ENCODE data around the gene ADGRA1.

The ADGRA1 gene

GRCh38 chr10:133158756-133159610, 71.3 kb downstream of the ADGRA1 start:
- FAIRE-seq (no peak), DNase-seq (ENCODE audit: extremely low spot score, insufficient read length, low read depth) (no peak)

DNA sequence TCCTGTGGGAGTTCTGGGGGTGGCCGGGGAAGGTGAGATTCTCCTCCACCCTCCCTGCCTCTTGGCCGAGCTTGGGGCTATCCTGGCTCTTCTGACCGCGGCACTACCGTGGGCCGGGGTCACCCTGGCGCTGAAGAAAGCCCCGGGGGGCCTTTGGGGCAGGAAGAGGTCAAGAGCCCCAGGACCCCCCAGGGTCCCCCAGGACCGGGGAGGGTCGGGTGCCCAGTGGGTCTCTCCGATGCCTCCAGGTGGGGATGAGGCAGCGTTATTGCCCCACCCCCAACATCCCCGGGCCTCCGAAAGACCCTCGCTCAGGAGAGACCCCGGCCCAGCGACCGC, 71.9 kb downstream of the ADGRA1 start:
- FAIRE-seq (no peak), DNase-seq (ENCODE audit: extremely low spot score, insufficient read length, low read depth) (no peak)

GRCh38 chr10:133159950-133160825, 72.5 kb downstream of the ADGRA1 start, which contains the start of gene KNDC1:
TSS of gene KNDC1 (plus strand) at chr10:133160219. CDS start at chr10:133160468, 249 bp downstream.
- FAIRE-seq = no peak
- no peak for DNase-seq (ENCODE audit: extremely low spot score, insufficient read length, low read depth)

GRCh38 chr10:133160826-133161471, 73.2 kb downstream of the ADGRA1 start:
- no peak for DNase-seq (ENCODE audit: extremely low spot score, insufficient read length, low read depth)
- no peak for FAIRE-seq

- FAIRE-seq = no peak
- DNase-seq (ENCODE audit: extremely low spot score, insufficient read length, low read depth) = no peak
Measured at GRCh38 chr10:133161486-133162109, 73.9 kb downstream of the ADGRA1 start.

DNA sequence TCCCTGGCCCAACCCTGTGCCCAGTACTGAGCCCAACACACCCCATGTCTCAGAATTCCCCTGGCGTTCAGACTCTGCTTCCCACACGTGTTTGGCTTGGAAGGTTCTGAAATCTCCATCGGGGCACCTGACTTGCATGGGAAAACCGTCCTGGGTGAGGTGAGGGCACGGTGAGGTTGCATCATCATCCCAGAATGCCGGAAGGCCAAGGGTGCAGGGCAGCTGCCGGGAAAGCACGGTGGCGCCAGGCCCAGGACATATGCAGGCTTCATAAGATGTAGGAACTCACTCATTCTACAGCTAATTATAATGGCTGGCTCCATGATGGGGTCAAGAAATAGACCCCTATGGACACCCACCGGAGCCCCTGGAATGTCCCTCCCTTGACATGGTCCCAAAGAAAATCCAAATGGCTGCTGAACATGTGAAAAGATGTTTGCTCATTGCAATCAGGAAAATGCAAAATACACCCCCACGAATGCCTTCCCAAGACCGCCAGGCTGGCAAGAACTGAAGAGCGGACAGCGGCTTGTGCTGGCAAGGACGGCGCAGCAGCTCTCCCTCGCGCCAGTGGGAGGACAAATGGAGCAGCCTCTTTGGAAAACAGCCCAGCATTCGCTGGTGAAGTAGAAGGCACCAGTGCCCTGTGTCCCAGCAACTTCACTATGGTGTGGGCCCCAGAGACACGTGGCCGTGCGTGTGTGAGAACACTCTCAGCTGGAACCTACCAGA, 74.6 kb downstream of the ADGRA1 start:
- FAIRE-seq (no peak), DNase-seq (ENCODE audit: extremely low spot score, insufficient read length, low read depth) (no peak)

- DNase-seq (ENCODE audit: extremely low spot score, insufficient read length, low read depth) = no peak
- FAIRE-seq = no peak
Measured at GRCh38 chr10:133162910-133163856, 75.5 kb downstream of the ADGRA1 start.

DNA sequence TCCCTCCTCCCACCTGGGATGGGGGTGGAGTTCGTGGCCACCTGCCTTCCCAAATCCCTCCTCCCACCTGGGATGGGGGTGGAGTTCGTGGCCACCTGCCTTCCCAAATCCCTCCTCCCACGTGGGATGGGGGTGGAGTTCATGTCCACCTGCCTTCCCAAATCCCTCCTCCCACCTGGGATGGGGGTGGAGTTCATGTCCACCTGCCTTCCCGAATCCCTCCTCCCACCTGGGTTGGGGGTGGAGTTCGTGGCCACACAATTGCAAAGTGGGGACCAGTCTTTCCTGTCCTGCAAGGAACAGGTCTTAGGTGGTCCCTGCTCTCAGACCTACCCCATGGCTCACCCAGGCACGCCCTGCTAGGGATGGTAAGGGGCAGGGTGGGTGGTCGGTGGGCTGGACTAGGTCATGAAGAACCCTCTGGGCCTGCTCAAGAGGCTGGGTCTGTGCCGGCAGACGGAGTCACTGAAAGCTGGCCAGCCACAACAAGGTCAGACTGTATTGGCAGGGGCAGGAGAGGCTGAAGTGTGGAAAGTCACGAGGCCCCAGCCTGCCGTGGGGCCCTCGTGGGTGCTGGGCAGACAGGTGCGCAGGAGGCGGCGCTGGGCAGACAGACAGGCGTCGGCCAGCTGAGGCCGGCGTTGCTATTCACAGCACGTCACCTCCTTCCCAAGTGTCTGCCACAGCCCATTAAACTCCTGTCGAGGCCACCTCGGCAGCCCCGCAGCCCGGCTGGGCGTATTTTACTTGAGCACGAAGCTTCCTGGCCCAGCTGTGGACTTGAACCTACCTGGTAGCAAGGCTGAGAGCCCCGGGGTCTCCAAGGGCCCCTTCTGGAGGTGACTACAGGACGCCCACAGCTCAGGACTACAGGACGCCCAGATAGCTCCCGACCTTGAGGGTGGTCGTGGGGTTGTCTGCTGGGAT, 76.4 kb downstream of the ADGRA1 start:
- FAIRE-seq (no peak), DNase-seq (ENCODE audit: extremely low spot score, insufficient read length, low read depth) (no peak)

DNA sequence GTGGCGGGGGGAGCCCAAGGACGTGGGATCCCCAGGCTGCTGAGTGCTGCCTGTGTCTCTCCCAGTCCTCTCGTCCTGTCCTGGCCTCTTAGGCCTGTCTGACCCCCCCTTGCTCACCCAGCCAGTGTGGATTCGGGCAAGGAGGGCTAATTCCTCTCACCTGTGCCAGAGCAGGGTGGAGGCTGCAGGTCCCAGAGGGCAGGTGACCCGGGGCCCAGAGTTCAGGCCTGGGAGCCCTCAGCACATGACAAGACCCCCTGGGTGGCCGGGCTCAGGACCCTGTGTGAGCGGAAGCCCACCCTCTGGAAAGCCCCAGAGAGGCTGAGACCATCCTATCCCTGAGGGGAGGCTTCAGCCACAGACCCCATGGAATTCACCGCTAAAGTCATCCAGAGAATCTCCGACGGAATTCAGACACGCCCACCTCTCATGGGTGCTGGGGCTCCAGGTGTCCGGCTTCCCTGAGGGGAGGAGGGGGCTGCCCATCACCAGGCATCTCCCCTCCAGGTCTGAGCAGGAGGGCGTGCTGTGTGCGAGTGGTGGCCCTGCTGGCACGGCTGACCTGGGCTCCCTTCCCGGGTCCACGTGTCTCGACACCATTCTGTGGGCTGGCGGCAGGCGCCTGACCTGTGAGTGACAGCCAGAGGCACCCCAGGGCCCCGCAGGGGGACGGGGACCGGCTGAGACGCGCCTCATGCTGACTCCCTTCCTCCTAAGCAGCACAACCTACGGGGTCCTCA, 77.3 kb downstream of the ADGRA1 start:
- DNase-seq (ENCODE audit: extremely low spot score, insufficient read length, low read depth) = no peak
- FAIRE-seq = no peak

- no peak for DNase-seq (ENCODE audit: extremely low spot score, insufficient read length, low read depth)
- FAIRE-seq = no peak
Measured at GRCh38 chr10:133165556-133166503, 78.1 kb downstream of the ADGRA1 start.

DNA sequence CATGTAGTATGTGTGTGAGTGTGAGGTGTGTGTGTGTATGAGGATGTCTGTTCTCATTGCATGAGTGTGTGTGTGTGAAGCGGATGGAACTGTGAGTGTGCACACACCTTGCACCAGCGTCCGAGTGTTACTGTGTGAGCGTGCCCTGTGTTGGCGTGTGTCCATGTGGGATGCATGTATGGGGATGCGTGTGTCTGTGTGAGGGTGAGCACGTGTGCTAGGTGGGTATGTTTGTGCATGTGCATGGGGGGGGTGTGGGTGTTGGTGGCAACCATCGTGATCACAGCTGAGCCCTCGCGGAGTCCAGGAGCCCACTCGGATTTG, 78.7 kb downstream of the ADGRA1 start:
- DNase-seq (ENCODE audit: extremely low spot score, insufficient read length, low read depth) (no peak), FAIRE-seq (no peak)

DNA sequence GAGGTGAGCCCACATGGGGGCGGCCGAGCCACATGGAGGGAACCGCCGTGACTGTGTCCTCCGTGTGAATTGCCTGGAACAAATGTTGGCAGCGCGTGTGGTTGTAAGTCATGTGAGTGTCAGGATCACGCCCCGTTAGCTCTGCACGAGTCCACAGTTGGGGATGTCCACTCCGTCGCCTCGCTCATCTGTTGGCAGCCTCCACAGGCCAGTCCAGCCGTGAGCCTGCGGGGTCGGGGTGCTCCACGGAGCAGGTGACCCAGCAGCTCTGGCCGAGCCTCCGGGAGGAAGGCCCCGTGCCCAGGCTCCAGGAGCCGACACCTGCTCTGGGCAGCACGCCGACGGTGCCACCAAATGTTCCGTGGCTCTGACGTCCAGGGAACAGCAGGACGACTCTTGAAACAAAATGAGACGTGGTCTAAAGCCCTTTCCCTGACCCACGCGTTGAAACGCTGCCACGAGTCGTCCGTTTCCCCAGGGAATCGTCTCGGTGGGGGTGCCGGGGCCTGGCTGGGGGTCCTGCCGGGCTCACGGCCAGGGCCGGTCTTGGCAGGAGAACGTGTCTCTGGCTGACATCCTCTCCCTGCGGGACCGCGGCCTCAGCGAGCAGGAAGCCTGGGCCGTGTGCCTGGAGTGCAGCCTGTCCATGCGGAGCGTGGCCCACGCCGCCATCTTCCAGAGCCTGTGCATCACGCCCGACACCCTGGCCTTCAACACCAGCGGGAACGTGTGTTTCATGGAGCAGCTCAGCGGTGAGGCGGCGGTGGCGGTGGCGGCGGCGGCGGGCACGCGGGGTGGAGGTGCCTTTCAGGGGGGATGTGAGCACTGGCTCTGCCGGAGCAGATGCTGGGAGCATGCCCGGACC, 79.3 kb downstream of the ADGRA1 start:
- no peak for DNase-seq (ENCODE audit: extremely low spot score, insufficient read length, low read depth)

GRCh38 chr10:133167693-133168616, 80.2 kb downstream of the ADGRA1 start:
- FAIRE-seq (no peak), DNase-seq (ENCODE audit: extremely low spot score, insufficient read length, low read depth) (no peak)

More for the DNA sequence above, 79.3 kb downstream of the ADGRA1 start:
- no peak for FAIRE-seq

- FAIRE-seq = no peak
- no peak for DNase-seq (ENCODE audit: extremely low spot score, insufficient read length, low read depth)
Measured at GRCh38 chr10:133168617-133169031, 80.9 kb downstream of the ADGRA1 start.
